GM19238 (cell line): ENCODE measurements around the gene PGLYRP2.
"Not testable (repeated sequence)": the region's sequence is repeated elsewhere in the genome, so short reads cannot be mapped to it uniquely, and the experiment has no call there.

Experiments used
- DNase-seq: peaks from one replicate; pipeline ENCODE4 v3.0.0; 2011; ENCODE audit warnings: low spot score; ENCODE audit not compliant: insufficient read length

Gene PGLYRP2, protein sequence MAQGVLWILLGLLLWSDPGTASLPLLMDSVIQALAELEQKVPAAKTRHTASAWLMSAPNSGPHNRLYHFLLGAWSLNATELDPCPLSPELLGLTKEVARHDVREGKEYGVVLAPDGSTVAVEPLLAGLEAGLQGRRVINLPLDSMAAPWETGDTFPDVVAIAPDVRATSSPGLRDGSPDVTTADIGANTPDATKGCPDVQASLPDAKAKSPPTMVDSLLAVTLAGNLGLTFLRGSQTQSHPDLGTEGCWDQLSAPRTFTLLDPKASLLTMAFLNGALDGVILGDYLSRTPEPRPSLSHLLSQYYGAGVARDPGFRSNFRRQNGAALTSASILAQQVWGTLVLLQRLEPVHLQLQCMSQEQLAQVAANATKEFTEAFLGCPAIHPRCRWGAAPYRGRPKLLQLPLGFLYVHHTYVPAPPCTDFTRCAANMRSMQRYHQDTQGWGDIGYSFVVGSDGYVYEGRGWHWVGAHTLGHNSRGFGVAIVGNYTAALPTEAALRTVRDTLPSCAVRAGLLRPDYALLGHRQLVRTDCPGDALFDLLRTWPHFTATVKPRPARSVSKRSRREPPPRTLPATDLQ

DNA sequence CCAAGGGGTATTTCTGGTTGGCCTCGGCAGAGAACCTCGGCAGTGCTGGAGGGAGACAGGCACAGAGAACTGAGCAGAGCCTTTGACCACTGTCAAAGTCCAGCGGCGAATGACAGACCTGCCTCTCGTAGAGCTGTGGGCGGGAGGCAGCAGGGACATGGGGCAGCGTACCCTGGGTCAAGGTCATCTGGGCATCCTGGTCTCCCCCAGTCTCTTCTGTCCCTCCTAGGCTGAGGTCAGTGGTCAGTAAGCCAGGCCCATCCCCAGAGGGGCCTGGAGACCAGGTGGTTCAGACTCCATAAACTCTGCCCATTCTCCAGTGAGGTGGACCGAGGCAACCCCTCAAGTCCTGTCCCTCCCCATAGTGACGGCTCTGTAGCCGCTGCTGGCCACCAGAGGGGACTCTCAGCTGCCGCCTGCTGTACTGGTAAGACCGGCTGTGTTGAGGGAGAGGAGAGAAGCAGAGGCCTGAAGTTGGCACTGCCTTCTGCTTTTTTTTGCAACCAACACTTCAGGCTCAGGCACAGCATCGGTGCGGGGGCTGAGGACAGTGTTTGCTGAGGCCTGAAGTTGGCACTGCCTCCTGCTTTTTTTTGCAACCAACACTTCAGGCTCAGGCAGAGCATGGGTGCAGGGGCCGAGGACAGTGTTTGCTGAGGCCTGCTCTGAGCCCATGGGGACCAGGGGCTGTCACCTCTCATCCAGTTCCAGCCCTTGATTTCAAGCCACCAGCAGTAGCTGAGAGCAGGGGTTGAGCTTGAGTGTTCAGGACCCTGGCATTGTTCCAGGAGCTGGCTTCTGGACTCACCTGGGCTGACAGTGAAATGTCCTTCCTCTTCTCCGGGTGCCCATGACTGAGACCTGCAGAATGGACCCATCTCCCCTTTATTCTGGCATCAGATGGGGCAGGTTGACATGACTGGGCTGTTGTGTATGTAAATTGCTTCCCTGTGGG lies at the start of gene PGLYRP2:
PGLYRP2 (minus strand) TSS at position 111 of the 955 bp plus-strand sequence. CDS start 130 bp downstream, outside the sequence.
- DNase-seq: no peak

DNA sequence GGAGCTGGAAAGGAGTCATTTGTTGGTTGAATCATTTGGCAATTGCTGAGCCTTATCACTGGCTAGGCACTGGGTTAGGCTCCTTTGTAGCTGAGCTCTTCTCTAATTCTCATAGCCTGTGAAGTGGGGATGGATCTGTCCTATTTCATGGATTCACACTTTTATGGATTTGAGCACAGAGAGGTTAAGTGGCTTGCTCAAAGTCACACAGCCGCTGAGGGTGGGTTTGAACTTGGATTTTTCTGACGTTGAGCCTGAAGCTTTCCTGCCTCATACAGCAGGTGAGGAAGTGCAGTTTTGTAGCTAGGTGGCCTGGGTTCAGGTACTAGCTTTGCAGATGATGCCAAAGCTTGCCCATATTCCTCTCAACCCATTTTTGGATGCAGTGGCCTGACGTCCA lies 48.4 kb upstream of the PGLYRP2 start:
- DNase-seq: no peak

DNA sequence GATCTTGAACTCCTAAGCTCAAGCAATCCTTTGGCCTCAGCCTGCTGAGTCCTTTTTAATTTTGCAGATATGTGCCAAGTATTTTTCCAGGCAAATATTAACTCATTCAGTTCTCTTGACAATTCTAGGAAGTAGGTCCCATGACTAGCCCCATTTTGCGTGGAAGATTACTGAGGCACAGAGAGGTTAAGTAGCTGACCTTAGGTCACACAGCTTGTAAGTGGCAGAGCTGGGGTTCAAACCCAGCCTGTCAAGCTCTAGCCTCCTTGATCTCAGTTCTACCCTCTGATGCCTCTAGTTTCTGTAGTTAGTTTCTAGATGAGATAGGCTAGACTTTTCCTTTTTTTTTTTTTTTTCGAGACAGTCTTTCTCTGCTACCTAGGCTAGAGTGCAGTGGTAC lies 47.1 kb upstream of the PGLYRP2 start:
- no peak for DNase-seq

DNA sequence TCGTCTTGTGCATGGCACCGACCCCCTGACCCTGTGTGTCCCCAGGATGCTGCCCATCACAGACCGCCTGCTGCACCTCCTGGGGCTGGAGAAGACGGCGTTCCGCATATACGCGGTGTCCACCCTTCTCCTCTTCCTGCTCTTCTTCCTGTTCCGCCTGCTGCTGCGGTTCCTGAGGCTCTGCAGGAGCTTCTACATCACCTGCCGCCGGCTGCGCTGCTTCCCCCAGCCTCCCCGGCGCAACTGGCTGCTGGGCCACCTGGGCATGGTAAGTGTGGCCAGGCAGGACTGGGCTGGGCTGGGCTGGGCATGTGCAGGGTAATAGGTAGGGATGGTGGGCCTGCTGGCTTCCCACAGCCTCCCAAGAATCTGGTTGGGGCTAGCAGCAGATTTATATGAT lies 46.0 kb upstream of the PGLYRP2 start:
- no peak for DNase-seq

DNA sequence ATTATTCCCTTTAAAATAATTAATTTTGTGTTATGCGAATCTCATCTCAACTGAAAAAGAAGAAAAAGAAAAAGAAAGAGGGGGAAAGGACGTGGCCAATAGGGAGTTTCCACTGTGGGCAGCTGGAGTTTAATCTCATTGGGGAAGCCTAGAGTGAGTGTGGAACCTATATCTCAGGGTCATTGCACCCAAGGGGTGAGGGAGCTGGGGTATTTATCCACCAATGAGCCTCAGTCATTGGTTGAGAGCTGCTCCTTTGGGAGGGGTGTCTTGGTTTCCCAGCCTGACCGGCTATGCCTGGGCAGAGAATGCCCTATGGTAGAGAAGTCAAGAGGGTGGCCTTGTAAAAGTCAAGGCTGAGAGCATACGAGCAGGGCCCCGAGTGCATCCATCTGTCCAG lies 45.5 kb upstream of the PGLYRP2 start:
- DNase-seq: no peak

DNA sequence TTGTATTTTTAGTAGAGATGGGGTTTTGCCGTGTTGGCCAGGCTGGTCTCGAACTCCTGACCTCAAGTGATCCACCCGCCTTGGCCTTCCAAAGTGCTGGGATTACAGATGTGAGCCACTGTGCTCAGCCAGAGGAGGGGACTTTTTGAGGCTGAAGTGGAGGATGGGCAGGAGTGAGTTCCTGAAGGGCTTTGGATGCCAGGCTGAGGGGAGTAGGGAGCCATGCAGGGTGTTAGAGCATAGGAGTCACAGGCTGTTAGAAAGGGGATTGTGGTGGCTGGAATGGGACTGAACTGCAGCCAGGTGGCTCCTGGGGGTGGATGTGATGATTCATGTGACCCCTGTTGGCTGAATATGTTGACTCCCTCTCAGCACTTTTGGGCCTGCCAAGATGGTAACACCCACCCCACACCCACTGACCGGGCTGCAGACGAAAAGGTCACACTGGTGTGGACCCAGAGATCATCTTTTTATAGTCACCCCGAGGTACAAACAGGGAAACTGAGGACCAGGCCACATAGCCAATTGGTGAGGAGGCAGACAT lies 40.2 kb upstream of the PGLYRP2 start:
- DNase-seq: no peak

DNA sequence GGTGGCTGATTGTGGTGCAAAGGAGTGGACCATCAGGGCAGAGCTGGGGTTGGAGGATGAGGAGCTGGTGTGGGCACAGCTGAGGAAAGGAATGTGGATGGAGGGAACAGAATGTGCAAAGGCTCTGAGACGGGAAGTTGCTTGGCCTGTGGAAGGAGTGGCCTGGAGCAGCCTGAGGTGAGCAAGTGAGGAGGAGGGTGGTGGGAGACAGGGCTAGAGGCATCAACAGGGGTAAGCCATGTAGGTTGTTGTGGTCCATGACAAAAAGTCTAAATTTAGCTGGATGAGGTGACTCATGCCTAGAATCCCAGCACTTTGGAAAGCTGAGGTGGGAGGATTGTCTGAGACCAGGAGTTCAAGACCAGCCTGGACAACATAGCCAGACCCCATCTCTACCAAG lies 38.5 kb upstream of the PGLYRP2 start:
- no peak for DNase-seq

DNA sequence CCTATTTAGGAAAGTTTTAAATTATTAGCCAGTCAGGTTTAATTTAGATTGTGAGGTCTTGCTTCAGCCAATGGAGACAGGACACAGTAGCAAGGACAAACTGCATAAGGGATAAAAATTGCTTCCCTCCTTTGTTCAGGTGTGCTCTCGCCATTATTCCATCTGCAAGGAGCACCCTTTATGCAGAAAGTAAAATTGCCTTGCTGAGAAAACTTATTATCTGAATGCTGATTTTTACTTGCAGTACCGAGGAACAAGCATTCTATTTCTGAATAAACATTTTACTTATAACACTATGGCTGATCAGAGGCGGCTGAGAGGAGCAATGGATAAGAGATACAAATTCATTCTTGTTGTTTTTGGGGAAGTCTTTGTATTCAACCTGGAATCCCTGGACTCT lies 37.1 kb upstream of the PGLYRP2 start:
- no peak for DNase-seq

DNA sequence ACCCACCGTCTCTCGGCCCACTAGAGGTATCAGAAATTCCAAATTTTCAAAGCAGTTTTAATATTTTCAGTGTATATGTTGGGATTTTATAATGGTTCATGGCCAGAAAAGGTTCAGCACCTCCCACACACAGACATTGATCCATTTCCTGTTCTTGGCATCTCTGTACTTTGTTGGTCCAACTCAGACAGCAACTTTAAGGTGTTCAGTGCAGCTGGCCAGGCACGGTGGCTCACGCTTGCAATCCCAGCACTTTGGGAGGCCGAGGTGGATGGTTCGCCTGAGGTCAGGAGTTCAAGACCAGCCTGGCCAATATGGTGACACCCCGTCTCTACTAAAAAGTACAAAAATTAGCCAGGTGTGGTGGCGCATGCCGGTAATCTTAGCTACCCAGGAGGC lies 35.9 kb upstream of the PGLYRP2 start:
- DNase-seq: not testable (repeated sequence)

DNA sequence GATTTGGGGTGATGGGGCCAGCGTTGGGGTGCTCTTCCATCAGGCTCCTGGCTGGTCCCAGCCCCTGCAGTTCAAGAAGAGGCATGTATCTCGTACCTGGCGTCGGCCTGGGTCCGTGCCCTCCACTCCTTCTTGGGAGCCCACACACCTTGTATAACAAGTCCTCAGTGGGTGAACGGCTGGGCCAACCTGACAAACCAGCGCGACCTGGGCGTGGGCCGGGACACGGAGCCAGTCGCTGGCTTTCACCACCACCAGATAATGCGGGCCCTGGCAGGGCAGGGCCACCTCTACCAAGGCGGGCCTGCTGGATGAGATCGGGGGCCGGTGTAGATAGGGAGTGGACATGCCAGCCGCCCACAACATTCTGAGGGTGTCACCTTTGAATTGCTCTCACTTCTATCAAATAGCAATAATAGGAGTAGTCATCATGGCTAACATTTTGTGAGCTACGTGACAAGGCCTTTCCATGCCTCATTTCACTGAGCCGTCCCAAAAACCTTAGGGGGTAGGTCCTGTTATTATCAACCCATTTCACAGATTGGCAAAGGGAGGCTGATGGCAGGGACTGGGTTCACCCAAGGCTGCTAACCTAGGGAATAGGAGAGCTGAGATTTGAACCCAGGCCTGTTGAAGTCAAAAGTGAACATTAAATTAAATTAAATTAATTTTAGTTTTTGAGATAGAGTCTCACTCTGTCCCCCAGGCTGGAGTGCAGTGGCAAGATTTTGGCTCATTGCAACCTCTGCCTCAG lies 32.5 kb upstream of the PGLYRP2 start:
- DNase-seq: no peak

DNA sequence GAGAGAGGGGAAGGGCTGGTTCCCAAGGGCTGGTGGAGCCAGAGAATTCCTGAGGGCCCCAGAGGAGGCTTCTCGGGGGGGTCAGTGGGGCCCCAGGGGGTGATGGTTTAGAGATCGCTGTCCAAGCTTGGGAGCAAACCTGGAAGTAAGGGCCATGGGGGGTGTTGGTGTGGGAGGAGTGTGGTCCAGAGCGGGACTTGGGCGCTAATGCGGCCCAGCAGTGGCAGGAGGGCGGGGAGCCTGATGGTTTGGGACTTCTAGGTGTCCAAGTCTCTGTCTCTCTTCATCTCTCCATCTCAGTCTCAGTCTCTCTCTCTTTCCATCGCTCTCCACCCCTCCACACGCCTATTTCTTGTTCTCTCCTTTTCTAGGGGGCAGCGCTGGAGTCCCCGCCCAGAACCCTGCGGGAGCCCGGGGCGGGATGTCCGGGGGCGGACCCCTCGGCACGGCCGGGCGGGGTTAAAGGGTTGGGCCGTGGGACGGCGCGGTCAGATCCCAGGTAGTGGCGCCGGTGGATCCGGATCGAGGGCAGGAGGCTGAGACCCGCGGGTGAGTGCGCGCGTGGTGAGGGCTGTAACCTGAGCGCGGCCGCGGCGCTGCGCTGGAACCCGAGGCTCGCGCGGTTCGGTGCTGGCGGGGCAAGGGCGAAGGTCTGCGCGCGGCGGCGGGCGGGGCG lies 28.9 kb upstream of the PGLYRP2 start, which contains the start of gene CYP4F22:
CYP4F22 (plus strand) TSS at position 491 of the 676 bp plus-strand sequence. CDS start 16,812 bp downstream, outside the sequence.
- DNase-seq: no peak

DNA sequence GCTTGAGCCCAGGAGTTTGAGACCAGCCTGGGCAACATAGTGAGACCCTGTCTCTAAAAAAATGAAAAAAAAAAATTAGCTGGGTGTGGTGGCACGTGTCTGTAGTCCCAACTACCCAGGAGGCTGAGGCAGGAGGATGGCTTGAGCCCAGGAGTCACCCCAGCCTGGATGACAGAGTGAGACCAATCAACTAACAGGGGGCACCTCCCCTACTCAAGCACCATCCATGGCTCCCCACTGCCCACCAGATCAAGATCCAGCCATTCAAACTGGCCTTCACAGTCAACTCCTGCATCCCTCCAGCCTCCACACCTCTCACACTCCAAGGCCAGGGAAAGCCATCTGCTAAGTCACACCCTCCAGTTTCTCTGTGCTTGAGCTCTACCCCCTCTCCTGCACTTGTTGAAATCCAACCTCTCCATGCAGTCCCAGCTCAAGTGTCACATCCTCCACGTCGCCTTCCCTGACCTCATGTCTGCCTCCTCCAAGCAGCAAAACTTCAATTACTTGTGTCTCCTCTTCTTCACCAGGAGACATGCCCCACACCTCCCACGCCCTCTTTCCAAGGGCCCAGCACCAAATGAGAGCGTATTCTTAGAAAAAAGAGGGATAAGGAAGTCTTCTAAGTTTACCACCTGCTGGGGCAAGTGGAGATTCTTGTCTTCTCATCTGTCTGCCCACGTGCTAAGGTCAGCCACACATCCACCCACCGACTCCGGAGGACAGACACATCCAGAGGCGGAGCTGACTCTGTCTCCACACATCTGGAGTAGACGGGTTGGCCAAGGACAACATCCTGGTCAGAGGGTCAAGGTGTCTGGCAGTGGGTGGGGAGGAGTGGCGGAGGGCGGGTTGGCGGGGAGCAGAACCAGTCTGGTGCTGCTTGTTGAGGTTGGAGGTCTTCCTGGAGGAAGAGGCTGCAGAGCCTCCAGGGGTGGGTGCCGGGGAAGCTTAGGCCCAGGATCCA lies 28.1 kb upstream of the PGLYRP2 start:
- no peak for DNase-seq

DNA sequence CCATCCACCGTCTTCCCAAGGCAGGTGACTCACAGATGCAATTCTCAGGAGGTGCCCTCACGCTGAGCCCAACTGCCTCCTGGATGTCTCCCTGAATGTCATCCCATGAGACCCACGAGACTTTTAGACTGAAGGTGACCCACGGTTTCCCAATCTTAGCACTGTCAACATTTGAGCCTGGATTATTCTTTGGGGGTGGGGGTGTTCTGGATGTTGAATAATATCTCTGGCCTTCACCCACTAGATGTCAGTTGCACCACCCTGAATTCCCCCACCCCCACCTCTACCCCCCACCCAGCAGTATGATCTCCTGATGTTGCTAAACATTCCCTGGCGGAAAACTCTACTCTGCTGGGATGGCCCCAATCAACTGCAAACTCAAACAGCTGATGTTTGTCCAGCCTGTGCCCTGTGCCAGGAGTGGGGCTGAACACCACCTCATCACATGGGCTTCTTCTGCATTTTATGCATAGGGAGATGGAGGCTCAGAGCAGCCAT lies 26.8 kb upstream of the PGLYRP2 start:
- no peak for DNase-seq

DNA sequence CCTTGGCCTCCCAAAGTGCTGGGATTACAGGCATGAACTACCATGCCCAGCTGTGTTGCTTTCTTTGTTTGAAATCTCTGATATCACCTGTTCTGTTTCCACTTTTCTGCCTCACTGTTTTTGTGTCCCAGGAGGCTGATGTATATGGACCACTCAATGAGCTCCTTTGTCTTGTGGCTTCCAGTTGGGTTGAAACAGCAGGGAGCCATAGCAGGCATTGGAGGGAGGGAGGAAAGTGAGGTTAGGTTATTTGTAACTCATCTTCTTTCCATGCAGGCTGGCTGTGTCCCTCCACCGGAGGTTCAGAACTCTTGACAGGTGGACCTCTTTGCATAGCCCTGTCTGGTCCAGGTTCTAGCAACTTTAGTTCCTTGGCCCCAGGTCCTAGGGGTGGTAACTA lies 23.0 kb upstream of the PGLYRP2 start:
- no peak for DNase-seq

DNA sequence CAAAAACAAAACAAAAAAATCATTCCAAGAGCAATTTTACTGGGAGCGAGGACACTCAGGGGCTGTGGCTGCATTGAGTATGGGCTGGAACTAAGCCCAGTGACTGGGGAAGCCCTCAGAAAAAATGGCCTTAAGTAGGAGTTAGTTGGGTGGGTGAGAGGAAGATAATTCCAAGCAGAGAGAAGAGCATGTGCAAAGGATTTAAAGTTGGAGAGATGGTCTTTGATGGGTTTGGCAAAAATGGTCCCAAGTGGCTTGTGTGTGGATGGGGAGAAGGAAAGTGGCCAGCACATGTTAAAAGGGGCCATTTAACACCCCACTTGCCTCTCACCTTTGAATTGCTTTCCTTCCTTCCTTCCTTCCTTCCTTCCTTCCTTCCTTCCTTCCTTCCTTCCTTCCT lies 22.3 kb upstream of the PGLYRP2 start:
- DNase-seq: no peak

DNA sequence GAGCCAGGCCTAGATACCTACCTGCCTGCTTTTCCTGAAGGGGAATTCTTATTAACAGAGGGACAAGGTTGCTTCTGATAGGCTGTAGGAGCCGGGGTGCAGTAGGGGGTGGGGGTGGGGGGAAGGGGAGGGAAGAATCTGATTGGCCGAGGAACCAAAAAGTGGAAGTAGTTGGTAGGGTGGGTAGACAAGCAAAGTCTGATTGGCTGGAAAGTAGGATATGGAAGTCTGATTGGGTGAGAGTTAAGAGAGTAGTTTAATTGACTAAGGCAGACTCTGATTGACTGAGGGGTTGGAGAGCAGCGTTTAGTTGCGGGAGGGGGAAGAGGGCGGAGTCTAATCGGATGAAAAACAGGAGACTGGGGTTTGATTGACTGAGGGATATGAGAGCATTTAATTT lies 19.6 kb upstream of the PGLYRP2 start:
- no peak for DNase-seq

DNA sequence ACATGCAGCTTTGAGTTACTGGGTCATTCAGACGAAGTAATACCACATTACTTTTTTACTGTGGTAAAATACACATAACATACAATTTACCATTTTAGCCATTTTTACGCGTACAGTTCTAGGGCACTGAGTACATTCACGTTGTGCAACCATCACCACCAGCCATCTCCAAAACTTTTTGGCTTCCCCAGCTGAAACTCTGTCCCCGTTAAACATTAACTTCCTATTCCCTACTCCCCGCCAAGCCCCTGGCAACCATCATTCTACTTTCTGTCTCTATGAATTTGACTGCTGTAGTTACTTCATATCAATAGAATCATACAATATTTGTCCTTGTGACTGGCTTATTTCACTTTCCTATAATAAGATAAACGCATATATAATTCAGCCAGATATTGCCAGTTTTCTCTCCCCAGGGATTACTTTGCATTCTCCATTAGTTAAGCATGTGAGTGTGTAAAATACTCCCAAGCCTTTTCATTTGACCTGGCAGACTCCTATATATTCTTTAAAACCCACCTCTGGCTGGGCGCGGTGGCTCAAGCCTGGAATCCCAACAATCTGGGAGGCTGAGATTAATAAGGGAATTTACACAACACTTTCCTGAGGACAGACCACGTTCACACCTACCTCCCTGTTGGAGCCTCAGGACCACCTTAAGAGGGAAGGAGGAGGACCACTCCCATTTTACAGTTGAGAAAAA lies 19.0 kb upstream of the PGLYRP2 start:
- no peak for DNase-seq

DNA sequence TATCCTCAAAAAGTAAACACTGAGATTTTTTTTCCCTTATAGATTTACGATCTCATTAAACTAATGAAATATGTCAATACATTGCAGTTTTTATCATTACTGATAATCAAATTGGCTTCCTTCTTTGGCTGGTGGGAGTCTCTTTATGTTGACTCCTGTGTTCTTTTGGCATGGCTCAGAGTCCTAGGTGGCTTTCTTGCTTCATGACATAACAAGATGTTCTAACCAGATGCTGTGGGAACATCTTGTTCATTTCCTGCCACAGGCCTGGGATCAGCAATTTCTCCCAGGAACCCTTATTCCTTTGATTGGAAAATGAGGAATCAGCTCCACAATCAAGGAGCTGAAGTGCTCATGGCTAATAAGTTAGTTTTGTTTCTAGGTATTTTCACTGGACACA lies 15.8 kb upstream of the PGLYRP2 start:
- no peak for DNase-seq
